GM12801 (cell line): ENCODE measurements around the gene GID4.

ENCODE experiments used
- TF ChIP-seq, protein P1 (sequence below): IDR thresholded peaks from one replicate; pipeline ENCODE4 v1.5.1; 2011; ENCODE audit warnings: control low read depth; ENCODE audit not compliant: insufficient read length; ENCODE audit errors: extremely low read depth

GID4 gene

DNA sequence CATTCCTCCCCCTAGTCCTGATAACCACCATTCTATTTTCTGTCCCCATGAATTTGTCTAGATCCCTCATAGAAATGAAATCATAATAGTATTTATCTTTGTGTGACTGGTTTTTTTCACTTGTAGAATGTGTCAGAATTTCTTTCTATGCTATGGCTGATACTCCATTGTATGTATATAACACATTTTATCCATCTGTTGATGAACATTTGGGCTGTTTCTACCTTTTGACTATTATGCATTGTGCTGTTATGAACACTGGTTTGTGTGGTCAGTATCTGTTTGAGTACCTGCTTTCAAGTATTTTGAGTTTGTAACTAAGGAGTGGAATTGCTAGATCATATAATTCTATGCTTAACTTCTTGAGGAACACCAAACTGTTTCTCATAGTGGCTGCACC is 32.5 kb downstream of the GID4 start:
- TF ChIP-seq, protein P1, sequence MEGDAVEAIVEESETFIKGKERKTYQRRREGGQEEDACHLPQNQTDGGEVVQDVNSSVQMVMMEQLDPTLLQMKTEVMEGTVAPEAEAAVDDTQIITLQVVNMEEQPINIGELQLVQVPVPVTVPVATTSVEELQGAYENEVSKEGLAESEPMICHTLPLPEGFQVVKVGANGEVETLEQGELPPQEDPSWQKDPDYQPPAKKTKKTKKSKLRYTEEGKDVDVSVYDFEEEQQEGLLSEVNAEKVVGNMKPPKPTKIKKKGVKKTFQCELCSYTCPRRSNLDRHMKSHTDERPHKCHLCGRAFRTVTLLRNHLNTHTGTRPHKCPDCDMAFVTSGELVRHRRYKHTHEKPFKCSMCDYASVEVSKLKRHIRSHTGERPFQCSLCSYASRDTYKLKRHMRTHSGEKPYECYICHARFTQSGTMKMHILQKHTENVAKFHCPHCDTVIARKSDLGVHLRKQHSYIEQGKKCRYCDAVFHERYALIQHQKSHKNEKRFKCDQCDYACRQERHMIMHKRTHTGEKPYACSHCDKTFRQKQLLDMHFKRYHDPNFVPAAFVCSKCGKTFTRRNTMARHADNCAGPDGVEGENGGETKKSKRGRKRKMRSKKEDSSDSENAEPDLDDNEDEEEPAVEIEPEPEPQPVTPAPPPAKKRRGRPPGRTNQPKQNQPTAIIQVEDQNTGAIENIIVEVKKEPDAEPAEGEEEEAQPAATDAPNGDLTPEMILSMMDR, result no peak

GRCh38 chr17:18074566-18075272 is 35.5 kb downstream of the GID4 start:
- TF ChIP-seq, protein P1, result no peak

DNA sequence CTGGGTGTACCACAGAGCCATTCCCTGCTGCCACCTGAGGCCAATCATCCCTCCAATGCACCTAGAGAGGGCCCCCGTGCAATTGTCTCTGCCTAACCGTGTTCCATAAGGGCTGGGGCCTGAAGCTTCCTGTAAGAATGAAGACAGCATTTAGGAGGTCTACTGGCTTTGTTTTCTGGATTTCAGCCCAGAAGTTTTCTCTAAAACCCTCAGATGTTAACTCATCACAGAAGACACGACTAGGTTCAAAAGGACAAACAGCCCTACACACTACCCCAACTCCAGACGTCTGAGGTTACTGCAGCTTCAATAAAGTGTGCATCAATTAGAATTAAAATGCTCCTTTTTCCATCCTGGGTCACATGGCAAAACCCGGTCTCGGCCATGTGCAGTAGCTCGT is 37.7 kb downstream of the GID4 start:
- TF ChIP-seq, protein P1, result no peak

DNA sequence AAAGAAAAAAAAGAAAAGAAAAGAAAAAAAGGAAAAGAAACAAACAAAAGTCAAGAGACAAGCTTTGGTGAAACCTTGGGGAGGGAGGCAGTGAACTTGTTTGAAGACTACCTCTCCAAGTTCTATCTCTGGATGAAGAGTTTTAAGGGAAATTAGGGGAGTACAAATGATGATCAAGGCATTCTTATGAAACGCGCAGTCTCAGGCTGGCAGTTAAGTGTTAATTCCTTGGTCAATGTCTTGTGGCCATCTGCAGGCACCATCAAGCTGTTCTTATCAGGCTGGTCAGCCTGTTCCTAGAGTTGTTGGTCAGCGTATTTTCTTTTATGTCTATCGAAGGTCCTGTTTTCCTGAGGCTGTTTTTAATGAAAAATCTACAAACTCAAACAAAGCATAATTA is 40.3 kb downstream of the GID4 start:
- TF ChIP-seq, protein P1, result no peak

DNA sequence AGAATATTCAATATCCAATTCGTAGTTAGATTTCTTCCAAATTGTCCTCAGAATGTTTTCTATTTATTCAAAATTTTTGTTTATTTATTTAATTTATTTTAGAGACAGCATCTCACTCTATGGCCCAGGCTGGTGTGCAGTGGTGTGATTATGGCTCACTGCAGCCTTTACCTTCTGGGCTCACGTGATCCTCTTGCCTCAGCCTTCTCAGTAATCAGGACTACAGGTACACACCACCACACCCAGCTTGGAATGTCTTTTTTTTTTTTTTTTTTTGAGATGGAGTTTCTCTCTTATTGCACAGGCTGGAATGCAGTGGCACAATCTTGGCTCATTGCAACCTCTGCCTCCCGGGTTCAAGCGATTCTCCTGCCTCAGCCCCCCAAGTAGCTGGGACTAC is 45.0 kb downstream of the GID4 start:
- TF ChIP-seq, protein P1, result no peak

GRCh38 chr17:18087610-18088491 is 48.6 kb downstream of the GID4 start, which contains the start of gene DRG2:
TSS of gene DRG2 (plus strand) at chr17:18087948. CDS start at chr17:18088024, 76 bp downstream.
- TF ChIP-seq, protein P1, result no peak

DNA sequence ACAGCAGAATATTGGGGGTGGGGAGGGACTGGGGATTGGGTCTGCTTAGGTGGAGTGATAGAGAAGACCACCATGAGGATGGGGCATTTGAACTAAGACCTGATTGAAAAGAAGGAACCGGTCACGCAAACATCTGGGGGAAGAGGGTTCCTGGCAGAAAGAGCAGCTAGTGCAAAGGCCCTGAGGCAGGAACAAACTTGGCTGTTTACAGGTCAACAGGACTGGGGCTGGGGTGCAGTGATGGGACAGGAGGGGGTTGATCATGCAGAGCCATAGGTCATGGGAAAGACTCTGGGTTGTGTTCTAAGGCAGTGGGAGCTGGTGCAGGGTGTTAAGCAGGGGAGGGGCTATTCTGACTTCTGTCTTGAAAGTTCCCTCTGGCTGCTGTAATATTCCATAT is 50.4 kb downstream of the GID4 start:
- TF ChIP-seq, protein P1, result no peak
